ENCODE measurements around the gene CAMK1G. TPM values are rescaled to one million over a fixed set of nuclear protein-coding genes. Genes with fewer than 3 reads are reported as not detected.

The CAMK1G gene
- total and polyA plus RNA-seq, 2 of the 4 experiments (the other 2 are of a cell fraction): 0.72 to 1.8 TPM

DNA sequence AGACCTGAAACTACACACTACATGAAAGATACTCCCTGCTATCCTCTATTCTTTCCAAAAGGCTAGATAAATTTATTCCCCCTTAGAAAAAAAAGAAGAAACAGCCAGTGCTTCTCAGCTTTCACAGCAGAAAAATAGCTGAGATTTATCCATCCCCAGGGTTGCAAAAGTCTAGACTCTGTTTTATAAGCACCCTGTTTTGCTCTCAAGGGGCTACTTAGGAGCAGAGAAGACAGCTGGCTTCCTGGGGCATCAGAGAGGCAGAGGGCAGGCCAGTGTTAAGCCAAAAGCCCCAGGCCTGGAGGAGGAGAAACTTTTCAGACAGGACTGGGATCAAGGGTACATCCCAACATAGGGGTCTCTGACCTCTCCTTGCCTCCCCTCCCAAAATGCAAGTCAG is 64.8 kb downstream of the CAMK1G start:
- no peak overlapping the region for H3K4me3 ChIP-seq (ENCODE audit: insufficient read depth, low read depth, low read length)
- H2BK20ac ChIP-seq (ENCODE audit: low read depth, low read length): 0 out of 2 replicates have a peak overlapping the region, but pooled peaks have one; percentile 16
- H2AFZ ChIP-seq (replicated peaks; ENCODE audit: low read length, poor library complexity): no peak overlapping the region
- H4K20me1 ChIP-seq (ENCODE audit: insufficient read depth, low read length): no peaks in the 10 kb centered on the region
- peaks cover 29% of the 10 kb centered on the region for H3K4me1 ChIP-seq (ENCODE audit: control insufficient read depth, insufficient read depth, low read length)
- no TSS peak for BruUV-seq (replicated peaks)
- H3K23ac ChIP-seq (ENCODE audit: low read depth, low read length): 0 out of 2 replicates have a peak overlapping the region, but pooled peaks have one; percentile 29
- H3K27me3 ChIP-seq (ENCODE audit: control insufficient read depth, insufficient read depth, low read length): no peaks in the 10 kb centered on the region
- H3K36me3 ChIP-seq (ENCODE audit: control insufficient read depth, insufficient read depth, low read length): no peaks in the 10 kb centered on the region
- POLR2A ChIA-PET (ENCODE audit: unreplicated experiment): no interaction called here
- peak overlapping the region; percentile 53; the same call in 1 of the 2 replicates for H3K4ac ChIP-seq (ENCODE audit: low read depth, low read length)
- no peaks in the 10 kb centered on the region for H3K79me1 ChIP-seq (ENCODE audit: low read depth in 1 of 2, low read length in 2 of 2)
- peaks cover 27% of the 10 kb centered on the region for H3K9me1 ChIP-seq (ENCODE audit: insufficient read depth, low read length)
- H4K5ac ChIP-seq (ENCODE audit: low read depth, low read length): peak overlapping the region; percentile 6; the same call in 1 of the 2 replicates
- DNase-seq (no peak), ATAC-seq (ENCODE audit: low read depth) (no peak)
- dilution Hi-C loops (cut with HindIII; ENCODE audit: low sequenced_read_pairs, unreplicated experiment) (no loop called here), in situ Hi-C loops (cut with MboI; ENCODE audit: low sequenced_read_pairs) (no loop called here), intact Hi-C loops (cut with micrococcal nuclease) (loop anchor here (5.0 kb wide), 1 partner anchor 99 kb away; no protein-coding TSS in a partner anchor)
- no peak overlapping the region for H2BK5ac ChIP-seq (ENCODE audit: low read depth, low read length, poor library complexity, severe bottlenecking)
- no peak overlapping the region for H4K91ac ChIP-seq (ENCODE audit: insufficient read depth, low read depth, low read length)
- no peak overlapping the region for H2BK15ac ChIP-seq (ENCODE audit: low read depth, low read length)
- no peak overlapping the region for H3K9ac ChIP-seq (ENCODE audit: low read depth, low read length)
- no peak overlapping the region for H4K8ac ChIP-seq (ENCODE audit: low read depth in 2 of 2, low read length in 2 of 2)
- H3K18ac ChIP-seq (ENCODE audit: low read depth, low read length): peak overlapping the region; percentile 33; the same call in 1 of the 2 replicates
- TF ChIP-seq SMC3 (IDR thresholded peaks at IDR 0.05; ENCODE audit: low read depth, low read length): no peak
- no peak for TF ChIP-seq CHD1 (IDR thresholded peaks at IDR 0.05; ENCODE audit: low read depth, low read length)
- TF ChIP-seq, protein P1, sequence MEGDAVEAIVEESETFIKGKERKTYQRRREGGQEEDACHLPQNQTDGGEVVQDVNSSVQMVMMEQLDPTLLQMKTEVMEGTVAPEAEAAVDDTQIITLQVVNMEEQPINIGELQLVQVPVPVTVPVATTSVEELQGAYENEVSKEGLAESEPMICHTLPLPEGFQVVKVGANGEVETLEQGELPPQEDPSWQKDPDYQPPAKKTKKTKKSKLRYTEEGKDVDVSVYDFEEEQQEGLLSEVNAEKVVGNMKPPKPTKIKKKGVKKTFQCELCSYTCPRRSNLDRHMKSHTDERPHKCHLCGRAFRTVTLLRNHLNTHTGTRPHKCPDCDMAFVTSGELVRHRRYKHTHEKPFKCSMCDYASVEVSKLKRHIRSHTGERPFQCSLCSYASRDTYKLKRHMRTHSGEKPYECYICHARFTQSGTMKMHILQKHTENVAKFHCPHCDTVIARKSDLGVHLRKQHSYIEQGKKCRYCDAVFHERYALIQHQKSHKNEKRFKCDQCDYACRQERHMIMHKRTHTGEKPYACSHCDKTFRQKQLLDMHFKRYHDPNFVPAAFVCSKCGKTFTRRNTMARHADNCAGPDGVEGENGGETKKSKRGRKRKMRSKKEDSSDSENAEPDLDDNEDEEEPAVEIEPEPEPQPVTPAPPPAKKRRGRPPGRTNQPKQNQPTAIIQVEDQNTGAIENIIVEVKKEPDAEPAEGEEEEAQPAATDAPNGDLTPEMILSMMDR (conservative IDR thresholded peaks at IDR 0.05; ENCODE audit: low read depth, low read length): no peak
- no peak for TF ChIP-seq MXI1 (IDR thresholded peaks at IDR 0.05; ENCODE audit: borderline replicate concordance, low read depth, low read length)
- no peak for TF ChIP-seq RCOR1 (IDR thresholded peaks at IDR 0.05; ENCODE audit: insufficient replicate concordance, low read length)
- no peak for TF ChIP-seq RFX5 (IDR thresholded peaks at IDR 0.05; ENCODE audit: low read depth, low read length)
- TF ChIP-seq BHLHE40 (IDR thresholded peaks at IDR 0.05; ENCODE audit: low read depth, low read length): no peak
- TF ChIP-seq CEBPB (IDR thresholded peaks at IDR 0.05; ENCODE audit: low read depth, low read length): no peak
- no peak for TF ChIP-seq POLR2A (IDR thresholded peaks at IDR 0.05; ENCODE audit: low read depth, low read length)
- H3K4me2 ChIP-seq (ENCODE audit: low read depth, low read length): no peak overlapping the region
- peak overlapping the region; percentile 31; the same call in 1 of the 2 replicates for H3K27ac ChIP-seq (ENCODE audit: insufficient read depth, low read length)
- no peaks in the 10 kb centered on the region for H3K9me3 ChIP-seq (ENCODE audit: control insufficient read depth, insufficient read depth, low read length)
- no peak overlapping the region for H2AK9ac ChIP-seq (replicated peaks; ENCODE audit: low read depth, low read length, poor library complexity)
- no peak overlapping the region for H3K56ac ChIP-seq (ENCODE audit: extremely low read depth, insufficient read depth, low read length)
- peak overlapping the region; percentile 38 for H2BK120ac ChIP-seq (ENCODE audit: low read depth, low read length)
- CTCF ChIA-PET: no interaction called here
- H2AK5ac ChIP-seq (ENCODE audit: low read depth, low read length): peak overlapping the region; percentile 7; the same call in 1 of the 2 replicates
- H3K14ac ChIP-seq (replicated peaks; ENCODE audit: low read depth, low read length): no peak overlapping the region; the same call in 1 of the 2 replicates

All from IMR-90 (cell line).